Stimulated activated CD8-positive, alpha-beta memory T cell treated with anti-CD3 and anti-CD28 coated beads, Interleukin-7, amount 100 ng/mL, for 4 hours (primary cell): ENCODE data around the gene OBSCN.
"Not testable (repeated sequence)": the region's sequence is repeated elsewhere in the genome, so short reads cannot be mapped to it uniquely, and the experiment has no call there.

Source experiments
- DNase-seq, 2 donors: peaks; one replicate each; pipeline ENCODE4 v3.0.0-alpha.2; 2020; ENCODE audit warnings: low read depth in 2 of 2

Gene OBSCN

DNA sequence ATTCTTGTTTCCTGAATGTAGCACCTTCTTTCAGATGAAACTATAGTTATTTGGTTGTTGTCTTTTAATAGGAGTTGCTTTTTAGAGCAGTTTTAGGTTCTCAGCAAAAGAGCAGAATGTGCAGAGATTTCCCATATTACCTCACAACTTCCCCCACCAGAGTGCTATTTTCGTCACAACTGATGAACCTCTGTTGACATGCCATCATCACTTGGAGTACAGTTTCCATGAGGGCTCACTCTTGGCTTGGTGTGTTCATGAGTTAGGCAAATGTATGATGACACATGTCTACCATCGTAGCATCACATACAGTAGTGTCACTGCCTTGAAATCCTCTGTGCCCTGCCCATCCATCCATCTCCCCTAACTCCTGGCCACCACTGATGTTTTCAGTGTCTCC is 38.5 kb upstream of the OBSCN start:
- no peak for DNase-seq

DNA sequence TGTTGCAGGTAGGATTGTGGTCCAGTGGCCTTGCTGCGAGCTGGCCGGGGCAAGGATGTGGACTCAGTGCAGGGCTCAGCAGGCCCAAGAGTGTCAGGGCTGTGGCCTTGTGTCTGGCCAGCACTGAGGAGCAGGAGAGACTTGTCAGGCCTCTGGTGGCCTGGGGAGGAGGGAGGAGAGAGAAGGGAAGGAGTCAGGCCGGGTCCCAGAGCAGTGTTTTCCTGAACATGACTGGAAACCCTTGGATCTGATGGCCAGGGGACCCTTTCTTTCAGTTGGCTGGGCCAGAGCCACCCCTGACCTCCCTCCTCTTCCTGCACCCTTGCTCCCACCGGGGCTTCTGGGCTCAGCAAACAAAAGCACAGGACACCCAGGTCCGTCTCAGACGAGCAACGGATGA is 37.2 kb upstream of the OBSCN start:
- no peak for DNase-seq

DNA sequence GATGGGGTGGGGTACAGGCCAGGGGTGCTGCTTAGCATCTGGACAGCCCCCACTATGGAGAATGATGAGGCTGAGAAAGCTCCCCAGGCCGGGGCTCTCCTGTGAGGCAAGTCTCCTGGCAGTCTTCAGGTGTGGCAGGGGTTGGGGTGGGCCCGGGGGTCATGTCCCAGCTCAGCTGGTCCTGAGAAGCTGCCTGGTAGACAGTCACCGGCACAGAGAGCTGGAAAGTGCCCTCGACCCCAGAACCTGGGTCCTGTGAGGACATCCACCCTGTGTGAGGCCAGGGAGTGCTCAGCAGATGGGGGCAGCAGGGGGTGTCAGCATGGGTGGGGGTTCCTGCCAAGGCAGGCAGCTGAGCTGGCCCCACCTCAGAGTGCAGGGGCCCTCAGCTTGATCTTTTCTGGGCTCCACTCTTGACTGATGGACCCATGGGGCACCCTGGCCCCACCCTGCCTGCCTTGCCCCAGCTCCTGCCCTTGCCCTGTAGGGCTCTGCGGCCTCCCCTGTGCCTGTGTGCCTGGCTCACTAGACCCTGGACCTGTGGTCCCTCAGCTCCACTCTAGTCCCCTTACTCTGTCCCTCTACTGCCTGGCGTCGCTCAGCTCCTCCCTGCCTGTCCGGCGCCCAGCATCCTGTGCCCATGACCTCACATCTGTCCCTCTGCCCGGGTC is 36.5 kb upstream of the OBSCN start:
- no peak for DNase-seq

DNA sequence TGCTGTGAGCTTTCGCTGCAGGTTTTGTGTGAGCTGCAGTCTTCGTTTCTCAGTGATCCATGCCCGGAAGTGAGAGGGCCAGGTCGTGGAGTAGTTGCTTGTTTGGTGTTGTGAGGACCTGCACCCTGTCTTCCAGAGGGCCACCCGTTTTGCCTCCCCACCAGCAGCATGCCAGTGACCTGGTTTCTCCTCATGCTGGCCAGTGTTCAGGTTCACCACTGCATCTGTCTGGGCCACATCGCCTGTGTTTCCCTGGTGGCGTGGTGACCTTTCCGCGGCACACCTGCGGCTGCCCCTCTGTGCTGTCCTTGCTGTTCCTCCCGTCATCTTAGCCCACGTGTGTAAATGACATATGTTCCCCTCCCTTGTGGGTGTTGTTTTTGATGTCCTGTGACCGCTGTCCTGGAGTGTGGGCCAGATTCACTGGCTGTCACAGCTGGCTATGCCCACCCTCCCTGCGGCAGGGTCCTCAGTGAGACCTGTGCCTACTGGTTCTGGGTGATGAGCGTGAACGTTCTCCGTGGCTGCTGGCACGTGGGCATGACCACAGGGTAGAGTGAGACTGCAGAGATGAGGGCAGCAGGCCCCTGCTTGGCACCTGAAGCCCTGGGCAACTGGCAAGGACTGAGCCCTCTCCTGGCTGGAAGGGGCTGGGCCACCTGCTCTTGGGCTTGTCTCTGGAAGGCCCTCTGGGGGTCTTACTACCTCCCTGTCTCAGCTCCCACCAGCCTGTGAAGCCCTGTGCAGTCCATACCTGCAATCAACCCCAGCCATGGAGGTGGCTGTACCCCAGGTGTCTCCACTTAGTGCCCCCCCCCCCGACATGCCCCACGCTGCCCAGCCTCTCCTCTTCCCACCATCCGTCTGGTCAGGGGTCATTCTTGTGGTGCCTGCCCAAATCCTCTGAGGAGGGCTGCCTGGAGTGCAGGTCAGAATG is 35.0 kb upstream of the OBSCN start:
- DNase-seq = no peak

DNA sequence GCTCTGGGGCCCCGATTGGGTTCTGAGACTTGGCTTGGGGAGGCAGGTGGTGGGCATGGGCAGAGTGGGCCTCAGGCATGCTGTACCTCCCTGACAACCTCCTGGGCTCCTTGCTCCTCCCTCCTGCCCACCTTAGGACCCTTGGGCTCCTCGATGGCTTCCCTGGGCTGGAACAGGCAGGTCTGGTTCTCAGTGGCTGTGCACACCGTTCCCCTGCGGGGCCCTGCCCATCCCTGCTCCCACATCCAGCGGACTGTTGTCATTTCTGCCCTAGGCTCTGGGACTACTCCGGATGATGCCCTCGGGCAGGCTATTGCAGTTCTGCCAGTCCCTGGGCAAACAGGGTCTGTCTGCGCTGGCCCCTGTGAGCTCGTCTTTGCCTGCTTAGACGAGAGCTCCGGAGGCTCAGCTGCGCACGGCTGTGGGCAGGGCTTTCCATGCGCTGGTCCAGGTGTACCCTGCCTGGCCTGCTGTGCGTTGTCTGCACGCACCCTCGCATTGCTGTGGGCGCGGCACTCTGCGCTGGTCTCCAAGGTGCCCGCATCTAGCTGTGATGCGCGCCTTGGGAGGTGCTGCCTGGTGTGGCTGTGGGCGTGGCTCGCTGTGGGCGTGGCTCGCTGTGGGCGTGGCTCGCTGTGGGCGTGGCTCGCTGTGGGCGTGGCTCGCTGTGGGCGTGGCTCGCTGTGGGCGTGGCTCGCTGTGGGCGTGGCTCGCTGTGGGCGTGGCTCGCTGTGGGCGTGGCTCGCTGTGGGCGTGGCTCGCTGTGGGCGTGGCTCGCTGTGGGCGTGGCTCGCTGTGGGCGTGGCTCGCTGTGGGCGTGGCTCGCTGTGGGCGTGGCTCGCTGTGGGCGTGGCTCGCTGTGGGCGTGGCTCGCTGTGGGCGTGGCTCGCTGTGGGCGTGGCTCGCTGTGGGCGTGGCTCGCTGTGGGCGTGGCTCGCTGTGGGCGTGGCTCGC is 34.0 kb upstream of the OBSCN start:
- DNase-seq = not testable (repeated sequence)

DNA sequence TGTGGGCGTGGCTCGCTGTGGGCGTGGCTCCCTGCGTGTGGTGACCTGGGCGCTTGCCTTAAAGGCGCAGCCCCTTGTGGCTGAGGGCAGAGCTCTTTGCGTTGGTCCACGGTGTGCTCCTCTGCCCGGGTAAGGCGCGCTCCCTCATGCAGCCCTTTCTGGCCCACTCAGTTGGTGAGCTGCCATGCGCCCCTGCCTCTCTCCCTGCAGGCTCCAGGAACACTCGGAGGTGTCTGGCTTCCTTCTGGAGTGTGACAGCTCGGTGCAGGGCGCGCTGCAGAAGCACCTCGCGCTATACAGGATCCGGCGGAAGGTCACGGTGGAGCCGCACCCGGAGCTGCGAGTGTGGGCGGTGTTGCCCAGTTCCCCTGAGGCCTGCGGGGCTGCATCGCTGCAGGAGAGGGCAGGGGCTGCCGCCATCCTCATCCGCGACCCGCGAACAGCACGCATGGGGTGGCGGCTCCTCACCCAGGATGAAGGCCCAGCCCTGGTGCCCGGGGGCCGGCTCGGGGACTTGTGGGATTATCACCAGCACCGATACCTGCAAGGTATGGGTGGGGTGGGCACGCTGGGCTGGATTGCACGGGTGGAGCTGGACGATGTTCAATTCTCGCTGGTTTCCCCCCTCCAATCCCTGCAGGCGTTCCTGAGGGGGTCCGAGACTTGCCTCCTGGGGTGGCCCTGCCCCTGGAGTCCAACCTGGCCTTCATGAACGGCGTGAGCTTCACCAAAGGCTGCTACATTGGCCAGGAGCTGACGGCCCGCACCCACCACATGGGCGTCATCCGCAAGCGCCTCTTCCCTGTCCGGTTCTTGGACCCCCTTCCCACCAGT is 33.1 kb upstream of the OBSCN start:
- DNase-seq = no peak

DNA sequence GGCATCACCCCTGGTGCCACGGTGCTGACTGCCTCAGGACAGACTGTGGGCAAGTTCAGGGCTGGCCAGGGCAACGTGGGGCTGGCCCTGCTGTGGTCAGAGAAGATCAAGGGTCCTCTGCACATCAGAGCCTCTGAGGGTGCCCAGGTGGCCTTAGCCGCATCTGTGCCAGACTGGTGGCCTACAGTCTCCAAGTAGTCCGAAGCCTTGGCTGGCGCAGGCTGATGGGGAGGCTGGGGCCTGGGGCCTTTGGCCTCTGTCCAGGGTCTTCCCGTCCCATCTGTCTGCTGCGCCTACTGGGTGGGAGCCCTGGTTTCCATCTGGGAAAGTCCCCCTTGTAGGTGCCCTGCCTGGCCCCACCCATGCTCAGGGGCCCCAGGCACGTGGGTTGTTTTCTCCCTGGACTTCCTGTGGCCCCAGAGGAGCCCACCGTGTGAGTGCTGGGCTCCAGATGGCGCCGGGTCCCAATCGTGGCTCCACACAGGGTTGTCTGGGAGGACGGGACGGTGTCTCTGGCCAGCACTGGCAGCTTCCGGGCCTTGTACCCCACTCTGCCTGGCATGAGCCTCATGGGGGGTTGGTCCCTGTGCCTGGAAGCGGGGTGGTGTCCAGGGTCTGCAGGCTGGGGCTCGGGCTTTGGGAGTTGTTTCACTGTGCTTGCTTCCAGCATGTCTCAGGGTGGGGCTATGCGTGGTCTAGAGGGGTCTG is 32.4 kb upstream of the OBSCN start:
- no peak for DNase-seq

DNA sequence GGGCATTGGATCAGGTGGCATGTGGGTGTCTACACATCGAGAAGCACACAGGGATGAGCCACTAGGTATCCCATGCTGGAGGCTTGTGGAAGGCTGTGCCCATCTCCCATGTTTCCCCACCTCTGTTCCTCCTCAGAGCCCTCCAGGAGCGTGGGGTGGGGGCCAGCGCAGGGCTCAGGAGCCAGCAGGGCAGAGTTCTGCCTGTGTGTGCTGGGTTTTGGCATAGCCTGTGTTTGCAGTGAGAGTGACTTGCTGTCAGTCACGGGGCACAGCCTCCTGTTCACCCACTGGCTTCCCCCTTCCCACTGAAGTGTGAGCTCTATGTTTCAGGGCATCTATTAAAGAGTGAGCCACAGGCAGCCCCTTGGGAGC is 31.8 kb upstream of the OBSCN start:
- DNase-seq = no peak

DNA sequence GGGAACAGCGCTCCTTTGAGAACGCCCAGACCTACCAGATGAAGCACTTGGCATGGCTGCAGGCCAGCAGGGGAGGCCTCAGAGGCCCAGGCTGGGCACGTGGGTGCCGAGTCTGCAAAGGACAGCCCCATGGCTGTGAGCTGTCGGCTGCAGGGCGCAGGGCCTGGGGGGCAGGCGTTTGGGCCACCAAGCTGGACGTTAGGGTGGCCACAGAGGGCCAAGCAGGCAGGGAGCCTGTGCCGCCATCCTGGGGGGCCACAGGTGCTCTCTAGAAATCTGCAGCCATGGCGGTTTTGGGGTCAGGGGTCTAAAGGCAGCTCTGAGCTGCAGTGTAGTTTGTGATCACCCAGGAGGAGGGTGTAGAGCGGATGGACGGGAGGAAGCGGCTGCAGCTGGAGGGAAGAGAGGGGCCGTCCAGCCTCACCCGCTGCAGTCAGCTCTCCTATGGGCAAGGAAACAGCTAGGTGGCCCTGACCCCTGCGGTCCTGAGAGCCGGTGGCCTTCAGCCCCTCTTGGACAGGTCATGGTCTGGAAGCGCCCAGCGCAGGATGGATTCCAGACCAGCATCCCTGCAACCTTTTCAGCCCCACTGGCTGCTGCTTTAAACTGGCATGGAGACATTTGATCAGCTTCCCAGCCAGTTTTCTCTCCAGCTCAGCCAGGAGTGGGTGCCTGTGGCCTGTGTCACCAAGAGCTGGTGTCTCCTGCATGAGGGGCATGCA is 31.2 kb upstream of the OBSCN start:
- no peak for DNase-seq

DNA sequence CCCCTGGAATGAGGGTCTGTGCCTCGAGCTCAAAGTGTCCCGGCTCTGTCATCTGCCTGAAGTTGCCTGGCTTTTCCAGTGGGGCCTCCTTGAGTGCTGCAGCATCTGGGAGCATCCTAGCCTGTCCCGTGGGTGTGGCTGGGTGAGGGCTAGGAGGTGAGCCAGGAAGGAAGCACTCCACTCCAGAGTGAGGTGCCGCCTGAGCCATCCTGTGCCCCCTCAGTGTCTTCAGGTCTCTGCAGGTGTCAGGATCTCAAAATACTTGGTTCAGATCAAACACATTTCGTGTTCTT is 30.7 kb upstream of the OBSCN start:
- no peak for DNase-seq

DNA sequence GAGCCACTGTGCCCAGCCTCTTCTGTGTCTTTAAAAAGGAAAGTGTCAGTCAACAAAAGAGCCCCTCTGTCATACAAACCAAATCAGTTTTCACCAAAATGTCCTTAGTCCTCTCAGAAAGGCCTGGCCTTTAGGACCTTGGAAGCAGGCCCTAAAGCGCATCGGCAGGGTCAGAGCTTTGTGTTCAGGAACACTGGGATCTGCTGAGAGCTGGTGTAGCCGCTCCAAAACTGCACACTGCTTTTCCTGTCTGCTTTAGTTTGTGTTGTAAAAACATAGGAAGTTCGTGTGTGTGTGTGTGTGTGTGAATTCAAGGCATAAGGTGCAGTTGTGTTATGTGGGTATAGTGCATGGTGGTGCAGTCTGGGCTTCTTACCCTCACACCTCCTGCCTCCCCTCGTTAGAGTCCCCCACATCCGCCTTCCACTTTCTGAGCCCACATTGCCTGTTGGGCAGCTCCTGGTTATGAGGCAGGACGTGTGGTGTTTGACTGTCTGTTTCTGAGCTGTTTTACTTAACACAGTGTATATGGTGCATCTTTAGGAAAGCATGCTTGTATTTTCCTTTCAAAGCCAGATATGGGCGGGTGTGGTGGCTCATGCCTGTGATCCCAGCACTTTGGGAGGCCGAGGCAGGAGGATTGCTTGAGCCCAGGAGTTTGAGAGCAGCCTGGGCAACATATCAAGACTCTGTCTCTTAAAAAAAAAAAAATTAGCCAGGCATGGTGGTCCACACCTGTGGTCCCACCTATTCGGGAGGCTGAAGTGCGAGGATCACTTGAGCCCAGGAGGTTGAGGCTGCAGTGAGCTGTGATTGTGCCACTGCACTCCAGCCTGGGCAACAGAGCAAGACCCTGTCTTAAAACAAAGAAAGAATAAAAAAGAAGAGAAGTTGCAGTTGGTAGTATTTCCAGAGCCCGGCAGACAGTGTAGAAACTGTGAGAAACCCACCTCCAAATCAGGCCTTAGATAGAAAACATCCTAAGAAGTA is 29.8 kb upstream of the OBSCN start:
- DNase-seq = no peak

DNA sequence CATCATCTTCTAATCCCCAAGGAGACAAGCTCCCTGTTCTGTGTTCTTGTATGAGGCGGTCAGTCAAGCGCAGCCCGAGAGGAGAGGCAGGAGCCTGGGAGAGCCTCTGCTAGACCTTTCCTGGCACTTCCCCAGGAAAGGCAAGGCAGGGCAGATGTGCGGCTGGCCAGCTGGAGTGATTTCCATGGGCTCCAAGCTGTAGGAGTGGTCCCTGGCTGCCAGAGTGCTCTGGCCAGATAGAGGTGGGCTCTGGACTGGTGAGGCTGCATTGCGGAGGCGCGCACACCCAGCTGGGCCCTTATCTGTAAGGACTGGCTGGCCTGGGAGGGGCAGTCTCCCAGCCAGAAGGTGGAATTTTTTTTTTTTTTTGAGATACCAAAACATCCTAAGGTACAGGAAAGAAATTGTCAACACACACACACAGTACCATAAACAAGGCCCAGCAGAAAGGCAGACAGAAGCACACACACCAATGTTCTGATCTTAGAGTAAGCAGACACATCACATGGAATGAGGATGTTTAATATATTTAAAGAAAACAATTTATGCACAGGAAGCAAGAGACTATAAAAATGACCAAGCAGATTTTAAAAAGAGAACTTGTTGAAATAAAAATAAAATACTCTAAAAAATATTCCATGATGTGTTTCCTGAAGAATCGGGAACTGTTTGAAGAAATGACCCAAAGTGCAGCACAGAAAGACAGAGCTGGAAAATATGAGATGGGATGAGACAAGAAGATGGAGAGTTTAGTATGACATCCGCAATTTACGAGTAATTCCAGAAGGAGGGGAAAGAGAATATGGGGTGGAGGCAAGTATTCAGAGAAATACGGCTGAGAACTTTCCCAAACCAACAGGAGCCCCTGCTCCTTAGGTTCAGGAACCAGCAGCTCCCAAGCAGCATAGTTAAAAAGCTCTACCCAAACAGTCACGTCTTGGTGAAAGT is 28.8 kb upstream of the OBSCN start:
- no peak for DNase-seq

DNA sequence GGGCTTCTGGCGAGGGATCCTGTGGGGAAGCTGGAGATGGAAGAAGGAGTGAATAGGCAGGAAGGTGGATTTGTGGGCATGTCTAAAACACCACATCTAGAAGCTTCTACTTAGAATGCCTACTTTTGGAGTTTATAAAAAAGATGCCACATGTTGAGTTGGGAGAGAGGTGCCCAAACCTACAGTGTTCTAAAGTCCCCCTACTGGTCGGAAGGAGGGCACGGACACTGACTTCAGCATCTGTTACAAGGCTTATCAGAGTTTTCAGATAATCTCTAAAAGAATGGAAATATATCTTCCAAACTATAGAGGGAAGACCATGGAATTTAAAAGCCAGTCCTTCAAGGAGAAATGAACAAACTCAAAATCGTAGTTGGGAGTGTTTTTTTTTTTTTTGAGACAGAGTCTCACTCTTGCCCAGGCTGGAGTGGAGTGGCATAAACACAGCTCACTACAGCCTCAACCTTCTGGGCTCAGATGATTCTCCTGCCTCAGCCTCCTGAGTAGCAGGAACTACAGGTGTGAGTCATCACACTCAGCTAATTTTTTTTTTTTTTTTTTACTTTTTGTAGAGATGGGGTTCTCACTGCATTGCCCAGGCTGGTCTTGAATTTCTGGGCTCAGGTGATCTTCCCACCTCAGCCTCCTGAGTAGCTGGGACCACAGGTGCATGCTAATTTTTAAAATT is 27.4 kb upstream of the OBSCN start:
- no peak for DNase-seq

DNA sequence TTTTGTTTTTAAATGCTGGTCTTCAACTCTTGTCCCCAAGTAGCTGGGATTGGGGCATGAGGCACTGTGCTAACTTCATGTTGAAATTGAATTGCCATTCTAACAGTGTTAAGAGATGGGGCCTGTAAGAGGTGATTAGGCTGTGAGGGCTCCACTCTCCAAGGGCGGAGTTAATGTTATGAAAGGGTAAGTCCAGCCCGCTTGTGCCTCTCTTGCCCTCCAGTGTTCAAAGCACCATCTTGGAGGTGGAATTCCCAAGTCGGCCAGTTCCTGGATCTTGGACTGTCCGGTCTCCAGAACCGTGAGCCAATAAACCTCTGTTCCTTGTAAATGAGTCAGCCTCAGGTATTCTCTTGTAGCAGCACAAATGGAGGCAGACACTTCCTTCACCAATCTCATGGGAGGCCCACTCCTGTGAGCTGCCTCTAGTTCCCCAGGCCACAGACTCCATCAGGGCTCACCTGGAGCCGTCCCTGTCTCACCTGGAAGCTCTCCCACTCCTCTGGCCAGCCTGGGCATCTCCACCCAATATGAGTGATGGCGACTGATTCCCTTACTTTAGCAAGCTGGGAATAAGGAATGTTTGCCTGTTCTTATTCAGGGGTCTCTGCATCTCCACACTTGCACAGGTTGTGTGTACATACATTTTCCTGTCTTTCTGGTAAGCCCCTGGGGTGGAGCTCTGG is 26.7 kb upstream of the OBSCN start:
- no peak for DNase-seq

DNA sequence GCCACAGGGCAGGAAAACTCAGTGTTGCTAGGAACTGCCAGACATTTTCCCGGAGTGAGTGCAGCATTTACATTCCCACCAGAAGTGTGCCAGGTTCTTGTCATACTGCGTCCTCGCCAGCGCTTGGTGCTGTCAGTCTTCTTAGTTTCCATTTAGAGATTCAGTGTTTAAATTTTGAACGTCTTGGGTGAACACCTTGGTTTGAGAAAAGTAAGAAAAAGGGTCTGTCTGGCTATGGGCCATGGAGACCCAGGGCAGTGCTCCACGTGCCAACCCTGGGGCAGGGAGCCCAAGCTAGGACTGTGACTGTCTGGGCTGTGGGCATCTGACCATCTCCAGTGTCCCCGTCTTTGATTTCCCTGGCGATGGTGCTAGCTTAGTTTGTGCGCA is 26.2 kb upstream of the OBSCN start:
- DNase-seq = no peak

DNA sequence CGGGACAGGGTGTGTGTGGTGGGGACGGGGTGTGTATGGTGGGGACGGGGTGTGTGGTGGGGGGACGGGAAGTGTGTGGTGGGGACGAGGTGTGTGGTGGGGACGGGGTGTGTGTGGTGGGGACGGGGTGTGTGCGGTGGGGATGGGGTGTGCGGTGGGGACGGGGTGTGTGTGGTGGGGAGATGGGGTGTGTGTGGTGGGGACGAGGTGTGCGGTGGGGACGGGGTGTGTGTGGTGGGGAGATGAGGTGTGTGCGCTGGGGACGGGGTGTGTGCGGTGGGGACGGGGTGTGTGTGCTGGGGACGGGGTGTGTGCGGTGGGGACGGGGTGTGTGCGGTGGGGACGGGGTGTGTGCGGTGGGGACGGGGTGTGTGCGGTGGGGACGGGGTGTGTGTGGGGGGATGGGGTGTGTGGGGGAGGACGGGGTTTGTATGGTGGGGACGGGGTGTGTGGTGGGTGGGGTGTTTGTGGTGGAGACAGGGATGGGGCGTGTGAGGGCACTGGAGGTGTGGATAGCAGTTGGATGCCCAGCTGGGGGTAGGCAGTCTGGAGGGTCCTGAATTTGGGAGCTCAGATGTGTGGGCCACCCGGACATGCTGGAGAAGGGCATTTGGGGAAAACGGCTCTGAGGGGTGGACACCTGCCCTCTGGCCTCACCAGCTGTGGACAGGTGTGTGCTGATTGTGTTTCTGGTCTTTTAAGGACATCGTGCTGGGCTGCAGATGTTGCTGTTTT is 25.4 kb upstream of the OBSCN start:
- DNase-seq = no peak
